ENCODE data around the gene RTP1.
"Not testable (repeated sequence)": the region's sequence is repeated elsewhere in the genome, so short reads cannot be mapped to it uniquely, and the experiment has no call there.

Gene RTP1

GRCh38 chr3:187238239-187238638, 41.0 kb downstream of the RTP1 start:
- DNase-seq (ENCODE audit: low read depth in 1 of 2, low spot score in 1 of 2): no peak

DNA sequence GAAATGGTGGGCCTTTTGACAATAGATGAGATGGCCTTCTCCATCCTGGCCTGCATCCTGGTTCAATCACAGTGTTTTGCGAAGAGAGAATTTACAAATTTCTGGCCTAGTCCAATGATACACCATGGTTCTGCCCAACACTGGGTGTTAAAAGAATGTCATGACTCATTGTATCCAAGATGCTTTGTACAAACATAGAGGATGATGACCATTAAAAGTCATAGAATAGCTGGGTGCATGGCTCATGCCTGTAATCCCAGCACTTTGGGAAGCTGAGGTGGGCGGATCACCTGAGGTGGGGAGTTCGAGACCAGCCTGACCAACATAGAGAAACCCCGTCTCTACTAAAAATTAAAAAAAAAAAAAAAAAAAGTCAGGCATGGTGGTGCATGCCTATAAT, 41.5 kb downstream of the RTP1 start:
- DNase-seq (ENCODE audit: low read depth in 1 of 2, low spot score in 1 of 2): not testable (repeated sequence)

- DNase-seq (ENCODE audit: low read depth in 1 of 2, low spot score in 1 of 2): no peak
Observed at GRCh38 chr3:187242435-187242834, 45.1 kb downstream of the RTP1 start.

GRCh38 chr3:187242900-187243299, 45.6 kb downstream of the RTP1 start:
- DNase-seq (ENCODE audit: low read depth in 1 of 2, low spot score in 1 of 2): no peak

DNA sequence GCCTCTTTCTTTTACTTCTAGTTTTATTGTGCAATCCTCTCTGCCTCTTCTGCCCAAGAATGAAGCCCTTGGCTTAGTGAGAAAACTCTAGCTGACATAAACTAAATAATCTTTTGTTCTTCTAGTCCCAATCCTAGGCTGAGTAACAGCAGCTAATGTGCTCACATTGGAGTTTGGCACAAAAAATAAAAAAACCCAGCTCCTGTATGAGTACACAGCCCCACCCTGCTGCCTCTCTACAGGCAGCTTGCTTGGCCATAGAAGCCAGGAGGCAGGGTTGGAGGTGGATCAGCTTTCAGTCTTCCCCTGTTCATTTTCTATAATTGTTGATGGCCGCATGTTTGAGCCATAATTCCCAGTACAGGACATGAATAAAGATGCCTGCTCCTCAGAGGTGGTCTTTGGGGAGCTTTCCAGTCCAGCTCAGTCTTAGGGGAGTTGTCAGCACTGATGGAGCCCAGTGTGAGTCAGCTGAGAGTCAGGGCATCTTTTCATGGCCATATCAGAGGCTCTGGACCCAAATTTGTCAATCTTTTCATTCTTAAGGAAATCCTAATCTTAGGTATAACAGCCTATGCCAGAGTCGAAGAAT, 46.7 kb downstream of the RTP1 start:
- DNase-seq (ENCODE audit: low read depth in 1 of 2, low spot score in 1 of 2): no peak

GRCh38 chr3:187247398-187247797, 50.1 kb downstream of the RTP1 start:
- no peak for DNase-seq (ENCODE audit: low read depth in 1 of 2, low spot score in 1 of 2)
